Measurements from ENCODE around the gene MATN3. TPM values are rescaled to one million over a fixed set of nuclear protein-coding genes. Genes with fewer than 3 reads are reported as not detected.

MATN3 gene
- total RNA-seq, 1 experiment from 2014 or later, result 1.0 TPM

GRCh38 chr2:19990416-19990728 is 22.1 kb downstream of the MATN3 start:
- TF ChIP-seq EZH2 (IDR thresholded peaks at IDR 0.05; ENCODE audit: low read depth), result no peak
- TF ChIP-seq CTCF (conservative IDR thresholded peaks at IDR 0.05), result no peak
- Histone ChIP-seq H3K27me3 (ENCODE audit: insufficient read depth, low read depth) (no peaks in the 10 kb centered on the region), H3K4me2 (peak overlapping the region; percentile 89), H3F3A (ENCODE audit: insufficient read depth, low read depth) (0 out of 2 replicates have a peak, but pooled peaks cover 4% of the 10 kb centered on the region), H3K36me3 (ENCODE audit: low read depth) (no peaks in the 10 kb centered on the region), H3K79me2 (ENCODE audit: low read depth) (no peaks in the 10 kb centered on the region; the same call in 1 of the 2 replicates), H3K4me3 (peak overlapping the region; percentile 85), H3K4me1 (replicated peaks; ENCODE audit: insufficient read depth) (peaks cover 19% of the 10 kb centered on the region), H2AFZ (peak overlapping the region; percentile 96), H4K20me1 (ENCODE audit: insufficient read depth) (no peaks in the 10 kb centered on the region), H3K9me2 (ENCODE audit: insufficient read depth) (no peaks in the 10 kb centered on the region), H3K9me3 (ENCODE audit: insufficient read depth, low read depth) (no peaks in the 10 kb centered on the region), H3K27ac (no peak overlapping the region)
- ChIA-PET CTCF (no interaction called here), POLR2A (ENCODE audit: unreplicated experiment) (interaction anchor here (0.6 kb wide), 1 partner anchor 171 kb away, joined by 3 read pairs; no protein-coding TSS in a partner anchor)
- no peak for DNase-seq
- BruUV-seq (replicated peaks), result TSS peak; percentile 85
- intact Hi-C loops (cut with micrococcal nuclease; ENCODE audit: unreplicated experiment), result no loop called here

GRCh38 chr2:19989667-19990415 is 22.6 kb downstream of the MATN3 start, which contains the start of gene WDR35:
WDR35 (minus strand) TSS chr2:19990105; CDS start chr2:19990015, 90 bp downstream.
- BruUV-seq (replicated peaks), result TSS peak; percentile 43
- Histone ChIP-seq H3K9me3 (ENCODE audit: insufficient read depth, low read depth) (no peaks in the 10 kb centered on the region), H3K4me3 (peak within 1 kb of the TSS; percentile 85), H3K79me2 (ENCODE audit: low read depth) (no peaks in the 10 kb centered on the region; the same call in 1 of the 2 replicates), H3K27ac (no peak within 1 kb of the TSS), H3F3A (ENCODE audit: insufficient read depth, low read depth) (0 out of 2 replicates have a peak, but pooled peaks cover 4% of the 10 kb centered on the region), H3K4me1 (replicated peaks; ENCODE audit: insufficient read depth) (peaks cover 19% of the 10 kb centered on the region), H3K4me2 (peak within 1 kb of the TSS; percentile 89), H3K36me3 (ENCODE audit: low read depth) (no peaks in the 10 kb centered on the region), H4K20me1 (ENCODE audit: insufficient read depth) (no peaks in the 10 kb centered on the region), H3K9me2 (ENCODE audit: insufficient read depth) (no peaks in the 10 kb centered on the region), H2AFZ (peak within 1 kb of the TSS; percentile 96), H3K27me3 (ENCODE audit: insufficient read depth, low read depth) (no peaks in the 10 kb centered on the region)
- TF ChIP-seq CTCF (conservative IDR thresholded peaks at IDR 0.05), result no peak
- no peak for TF ChIP-seq EZH2 (IDR thresholded peaks at IDR 0.05; ENCODE audit: low read depth)
- ChIA-PET CTCF (no interaction called here), POLR2A (ENCODE audit: unreplicated experiment) (interaction anchor here (0.6 kb wide), 1 partner anchor 172 kb away, joined by 3 read pairs; no protein-coding TSS in a partner anchor)
- peak; percentile 78 to 94 for DNase-seq
- intact Hi-C loops (cut with micrococcal nuclease; ENCODE audit: unreplicated experiment), result no loop called here

- H3K9me3 ChIP-seq (ENCODE audit: insufficient read depth, low read depth), result no peaks in the 10 kb centered on the region
- peak overlapping the region; percentile 96 for H2AFZ ChIP-seq
- H3K79me2 ChIP-seq (ENCODE audit: low read depth), result no peaks in the 10 kb centered on the region; the same call in 1 of the 2 replicates
- TF ChIP-seq CTCF (conservative IDR thresholded peaks at IDR 0.05), result no peak
- no peak for TF ChIP-seq EZH2 (IDR thresholded peaks at IDR 0.05; ENCODE audit: low read depth)
- peak overlapping the region; percentile 85 for H3K4me3 ChIP-seq
- H3K4me1 ChIP-seq (replicated peaks; ENCODE audit: insufficient read depth), result peaks cover 19% of the 10 kb centered on the region
- H3K36me3 ChIP-seq (ENCODE audit: low read depth), result no peaks in the 10 kb centered on the region
- CTCF ChIA-PET, result no interaction called here
- no peaks in the 10 kb centered on the region for H3K9me2 ChIP-seq (ENCODE audit: insufficient read depth)
- 0 out of 2 replicates have a peak, but pooled peaks cover 4% of the 10 kb centered on the region for H3F3A ChIP-seq (ENCODE audit: insufficient read depth, low read depth)
- no peaks in the 10 kb centered on the region for H4K20me1 ChIP-seq (ENCODE audit: insufficient read depth)
- no peaks in the 10 kb centered on the region for H3K27me3 ChIP-seq (ENCODE audit: insufficient read depth, low read depth)
- intact Hi-C loops (cut with micrococcal nuclease; ENCODE audit: unreplicated experiment), result no loop called here
- BruUV-seq (replicated peaks), result no TSS peak
- H3K4me2 ChIP-seq, result peak overlapping the region; percentile 89
- POLR2A ChIA-PET (ENCODE audit: unreplicated experiment), result no interaction called here
- no peak overlapping the region for H3K27ac ChIP-seq
- no peak for DNase-seq
Measured at GRCh38 chr2:19989342-19989666, 23.2 kb downstream of the MATN3 start.
